Neural progenitor cell (in vitro differentiated cells): Measurements from ENCODE around the gene OPCML. TPM values are rescaled to one million over a fixed set of nuclear protein-coding genes. Genes with fewer than 3 reads are reported as not detected.
"Not testable (repeated sequence)": the region's sequence is repeated elsewhere in the genome, so short reads cannot be mapped to it uniquely, and the experiment has no call there.

Source experiments
- DNase-seq: peaks from one replicate; pipeline ENCODE4 v3.0.0-alpha.2; 2016; ENCODE audit warnings: low spot score
- H2AFZ ChIP-seq: fragments of 200-600 bp; sonication (generic); replicated peaks from 2 replicates; pipeline ENCODE4 v1.6.1; 2016; ENCODE audit warnings: antibody characterized with exemption
- H3F3A ChIP-seq: fragments of 200-600 bp; sonication (generic); 2 replicates; pipeline ENCODE4 v1.6.1; 2016; ENCODE audit warnings: antibody characterized with exemption, low read depth
- H3K27ac ChIP-seq: fragments of 200-600 bp; sonication (generic); 2 replicates; pipeline ENCODE4 v1.5.1; 2016; ENCODE audit warnings: mild to moderate bottlenecking
- H3K27me3 ChIP-seq: fragments of 200-600 bp; sonication (generic); 2 replicates; pipeline ENCODE4 v1.6.1; 2016; ENCODE audit warnings: mild to moderate bottlenecking, moderate library complexity
- H3K36me3 ChIP-seq: fragments of 200-600 bp; sonication (generic); 2 replicates; pipeline ENCODE4 v1.5.1; 2016
- H3K4me1 ChIP-seq: fragments of 200-600 bp; sonication (generic); 2 replicates; pipeline ENCODE4 v1.6.1; 2016; ENCODE audit warnings: mixed run types
- H3K4me2 ChIP-seq: fragments of 200-600 bp; sonication (generic); 2 replicates; pipeline ENCODE4 v1.6.1; 2016
- H3K4me3 ChIP-seq: fragments of 200-600 bp; sonication (generic); 2 replicates; pipeline ENCODE4 v1.5.1; 2016
- H3K79me2 ChIP-seq: fragments of 200-600 bp; sonication (generic); 2 replicates; pipeline ENCODE4 v1.6.1; 2016; ENCODE audit warnings: low read depth
- H3K9ac ChIP-seq: fragments of 200-600 bp; sonication (generic); 2 replicates; pipeline ENCODE4 v1.6.1; 2016
- H3K9me3 ChIP-seq: fragments of 200-600 bp; sonication (generic); 2 replicates; pipeline ENCODE4 v1.5.1; 2016; ENCODE audit warnings: low read depth
- H4K20me1 ChIP-seq: fragments of 200-600 bp; sonication (generic); 2 replicates; pipeline ENCODE4 v1.6.1; 2016; ENCODE audit warnings: low read depth
- H3K27ac Mint-ChIP-seq: 3 replicates; pipeline ENCODE4 v1.8.0; 2021; ENCODE audit warnings: mixed read lengths
- H3K27me3 Mint-ChIP-seq: 2 replicates; pipeline ENCODE4 v1.8.0; 2022; ENCODE audit warnings: low read depth, mild to moderate bottlenecking, inconsistent platforms, moderate library complexity, mixed read lengths; ENCODE audit not compliant: insufficient read depth
- H3K36me3 Mint-ChIP-seq: 3 replicates; pipeline ENCODE4 v1.8.0; 2021; ENCODE audit warnings: mixed read lengths
- H3K4me1 Mint-ChIP-seq: 3 replicates; pipeline ENCODE4 v1.8.0; 2021; ENCODE audit warnings: mixed read lengths
- H3K4me3 Mint-ChIP-seq: 3 replicates; pipeline ENCODE4 v1.8.0; 2021; ENCODE audit warnings: mild to moderate bottlenecking, moderate library complexity, mixed read lengths
- H3K9me3 Mint-ChIP-seq: 3 replicates; pipeline ENCODE4 v1.8.0; 2020; ENCODE audit warnings: mixed read lengths
- EZH2 ChIP-seq: fragments of 200-600 bp; sonication (generic); IDR thresholded peaks from 2 replicates; pipeline ENCODE4 v1.6.1; 2017; ENCODE audit warnings: antibody characterized with exemption, mild to moderate bottlenecking, moderate library complexity
- EZH2phosphoT487 ChIP-seq: fragments of 200-600 bp; sonication (generic); IDR thresholded peaks from 2 replicates; pipeline ENCODE4 v1.6.1; 2017; ENCODE audit warnings: antibody characterized with exemption
- small RNA-seq: library from RNA; depleted of rRNA; stranded (forward); fragments of <200 nt; gene quantifications from one replicate; pipeline ENCODE3, GENCODE V24; 2015
- total RNA-seq: library from RNA; depleted of rRNA; stranded (reverse); fragments of >200 nt; gene quantifications from 2 replicates; pipeline ENCODE4 v1.2.3, GENCODE V29; 2015; ENCODE audit warnings: low replicate concordance
- TF ChIP-seq, protein P1 (sequence below): fragments of 200-600 bp; sonication (generic); IDR thresholded peaks from 2 replicates; pipeline ENCODE4 v1.5.1; 2017; ENCODE audit warnings: antibody characterized with exemption, mild to moderate bottlenecking

The OPCML gene
- total RNA-seq, 1 donor from 2014 or later, result 0.02 TPM

- H3K4me1 ChIP-seq, result no peaks in the 10 kb centered on the region
- no peak overlapping the region for H3K4me2 ChIP-seq
- no peak overlapping the region for H3K9ac ChIP-seq
- no peak overlapping the region for H3K4me3 Mint-ChIP-seq
- H3K4me1 Mint-ChIP-seq, result no peaks in the 10 kb centered on the region
- no peaks in the 10 kb centered on the region for H3K9me3 Mint-ChIP-seq
- H3K36me3 Mint-ChIP-seq, result no peaks in the 10 kb centered on the region
- H3K27me3 ChIP-seq, result no peaks in the 10 kb centered on the region
- H2AFZ ChIP-seq, result no peak overlapping the region
- no peak overlapping the region for H3K27ac ChIP-seq
- no peak overlapping the region for H3K27ac Mint-ChIP-seq
- H3K9me3 ChIP-seq, result no peaks in the 10 kb centered on the region
- no peak for DNase-seq
- no peaks in the 10 kb centered on the region for H3K36me3 ChIP-seq
- peaks cover 2% of the 10 kb centered on the region for H3K27me3 Mint-ChIP-seq
- H3K79me2 ChIP-seq, result no peaks in the 10 kb centered on the region
- no peaks in the 10 kb centered on the region for H4K20me1 ChIP-seq
- TF ChIP-seq, protein P1, sequence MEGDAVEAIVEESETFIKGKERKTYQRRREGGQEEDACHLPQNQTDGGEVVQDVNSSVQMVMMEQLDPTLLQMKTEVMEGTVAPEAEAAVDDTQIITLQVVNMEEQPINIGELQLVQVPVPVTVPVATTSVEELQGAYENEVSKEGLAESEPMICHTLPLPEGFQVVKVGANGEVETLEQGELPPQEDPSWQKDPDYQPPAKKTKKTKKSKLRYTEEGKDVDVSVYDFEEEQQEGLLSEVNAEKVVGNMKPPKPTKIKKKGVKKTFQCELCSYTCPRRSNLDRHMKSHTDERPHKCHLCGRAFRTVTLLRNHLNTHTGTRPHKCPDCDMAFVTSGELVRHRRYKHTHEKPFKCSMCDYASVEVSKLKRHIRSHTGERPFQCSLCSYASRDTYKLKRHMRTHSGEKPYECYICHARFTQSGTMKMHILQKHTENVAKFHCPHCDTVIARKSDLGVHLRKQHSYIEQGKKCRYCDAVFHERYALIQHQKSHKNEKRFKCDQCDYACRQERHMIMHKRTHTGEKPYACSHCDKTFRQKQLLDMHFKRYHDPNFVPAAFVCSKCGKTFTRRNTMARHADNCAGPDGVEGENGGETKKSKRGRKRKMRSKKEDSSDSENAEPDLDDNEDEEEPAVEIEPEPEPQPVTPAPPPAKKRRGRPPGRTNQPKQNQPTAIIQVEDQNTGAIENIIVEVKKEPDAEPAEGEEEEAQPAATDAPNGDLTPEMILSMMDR, result no peak
- TF ChIP-seq EZH2phosphoT487, result no peak
- TF ChIP-seq EZH2, result no peak
- no peak overlapping the region for H3K4me3 ChIP-seq
- H3F3A ChIP-seq, result no peaks in the 10 kb centered on the region
These were observed 1158.7 kb downstream of the OPCML start for GRCh38 chr11:132373405-132374143.

DNA sequence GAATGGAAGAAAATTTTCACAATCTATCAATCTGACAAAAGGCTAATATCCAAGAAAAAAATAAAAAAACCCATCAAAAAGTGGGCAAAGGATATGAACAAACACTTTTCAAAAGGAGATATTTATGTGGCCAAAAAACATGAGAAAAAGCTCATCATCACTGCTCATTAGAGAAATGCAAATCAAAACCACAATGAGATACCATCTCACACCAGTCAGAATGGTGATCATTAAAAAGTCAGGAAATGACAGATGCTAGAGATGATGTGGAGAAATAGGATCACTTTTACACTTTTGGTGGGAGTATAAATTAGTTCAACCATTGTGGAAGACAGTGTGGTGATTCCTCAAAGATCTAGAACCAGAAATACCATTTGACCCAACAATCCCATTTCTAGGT, 1162.2 kb downstream of the OPCML start:
- H3F3A ChIP-seq, H3K9me3 Mint-ChIP-seq, H3K27ac Mint-ChIP-seq, H4K20me1 ChIP-seq, H3K36me3 Mint-ChIP-seq, H3K9me3 ChIP-seq, DNase-seq, H2AFZ ChIP-seq, H3K4me1 ChIP-seq, H3K27me3 ChIP-seq, H3K79me2 ChIP-seq, H3K9ac ChIP-seq, H3K4me3 Mint-ChIP-seq, H3K27me3 Mint-ChIP-seq, H3K27ac ChIP-seq, H3K4me2 ChIP-seq, H3K4me1 Mint-ChIP-seq, H3K4me3 ChIP-seq, H3K36me3 ChIP-seq: not testable (repeated sequence)

- Histone ChIP-seq H3K4me2 (no peak overlapping the region), H3K4me3 (no peak overlapping the region), H3K36me3 (no peaks in the 10 kb centered on the region), H3K27ac (no peak overlapping the region), H2AFZ (no peak overlapping the region), H3K9me3 (no peaks in the 10 kb centered on the region), H3K9ac (no peak overlapping the region), H3F3A (no peaks in the 10 kb centered on the region), H4K20me1 (no peaks in the 10 kb centered on the region), H3K79me2 (no peaks in the 10 kb centered on the region), H3K27me3 (no peaks in the 10 kb centered on the region), H3K4me1 (no peaks in the 10 kb centered on the region)
- no peak for DNase-seq
- Mint-ChIP-seq H3K36me3 (no peaks in the 10 kb centered on the region), H3K27me3 (no peaks in the 10 kb centered on the region), H3K27ac (no peak overlapping the region), H3K9me3 (no peaks in the 10 kb centered on the region), H3K4me3 (no peak overlapping the region), H3K4me1 (no peaks in the 10 kb centered on the region)
- TF ChIP-seq EZH2phosphoT487, result no peak
These were observed 1165.0 kb downstream of the OPCML start for GRCh38 chr11:132367293-132367692.

DNA sequence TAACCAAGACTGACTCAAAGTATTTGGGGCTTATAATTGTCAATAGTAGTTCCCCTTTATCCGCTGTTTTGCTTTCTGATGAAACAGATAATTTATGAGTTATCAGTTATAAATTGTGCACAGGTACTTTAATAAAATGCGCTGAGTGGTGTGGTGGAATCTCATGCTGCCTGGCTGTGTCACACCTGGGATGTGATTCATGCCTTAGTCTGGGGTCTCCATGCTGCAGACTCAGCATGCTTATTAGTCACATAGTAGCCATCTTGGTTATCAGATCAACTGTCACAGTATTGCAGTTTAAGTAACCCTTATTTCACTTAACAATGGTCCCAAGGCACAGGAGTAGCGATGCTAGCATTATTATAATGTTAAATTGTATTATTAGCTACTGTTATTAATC, 1166.7 kb downstream of the OPCML start:
- no peaks in the 10 kb centered on the region for H3K9me3 ChIP-seq
- peaks cover 10% of the 10 kb centered on the region for H3F3A ChIP-seq
- H3K27ac ChIP-seq, result no peak overlapping the region
- DNase-seq, result no peak
- no peaks in the 10 kb centered on the region for H3K36me3 ChIP-seq
- no peak overlapping the region for H2AFZ ChIP-seq
- H3K9ac ChIP-seq, result no peak overlapping the region
- TF ChIP-seq, protein P1, result no peak
- TF ChIP-seq EZH2phosphoT487 (no peak), EZH2 (no peak)
- Mint-ChIP-seq H3K4me1 (peaks cover 5% of the 10 kb centered on the region), H3K27me3 (no peaks in the 10 kb centered on the region), H3K27ac (no peak overlapping the region), H3K4me3 (no peak overlapping the region), H3K9me3 (peaks cover 3% of the 10 kb centered on the region), H3K36me3 (no peaks in the 10 kb centered on the region)
- no peak overlapping the region for H3K4me3 ChIP-seq
- no peaks in the 10 kb centered on the region for H3K79me2 ChIP-seq
- H3K4me2 ChIP-seq, result no peak overlapping the region
- no peaks in the 10 kb centered on the region for H4K20me1 ChIP-seq
- H3K27me3 ChIP-seq, result no peaks in the 10 kb centered on the region
- peaks cover 4% of the 10 kb centered on the region for H3K4me1 ChIP-seq

Small RNA genes lying within 50 kb of the gene (small RNA-seq; reads per million reads assigned to genes)
- gene RF00026, result not detected
